Fibroblast of pulmonary artery (primary cell): ENCODE measurements around the gene B3GNT3.

Source experiments
- DNase-seq: peaks from one replicate; pipeline ENCODE4 v3.0.0-alpha.2; 2010; ENCODE audit warnings: low read depth
- H3K4me3 ChIP-seq: replicated peaks from 2 replicates; pipeline ENCODE4 v1.5.1; 2011; ENCODE audit warnings: low read depth, mild to moderate bottlenecking, control low read depth, low read length, moderate library complexity
- TF ChIP-seq, protein P1 (sequence below): IDR thresholded peaks from 2 replicates; pipeline ENCODE4 v1.5.1; 2011; ENCODE audit warnings: mild to moderate bottlenecking, control low read depth, low read length, inconsistent platforms; ENCODE audit errors: missing control alignments

Gene B3GNT3

DNA sequence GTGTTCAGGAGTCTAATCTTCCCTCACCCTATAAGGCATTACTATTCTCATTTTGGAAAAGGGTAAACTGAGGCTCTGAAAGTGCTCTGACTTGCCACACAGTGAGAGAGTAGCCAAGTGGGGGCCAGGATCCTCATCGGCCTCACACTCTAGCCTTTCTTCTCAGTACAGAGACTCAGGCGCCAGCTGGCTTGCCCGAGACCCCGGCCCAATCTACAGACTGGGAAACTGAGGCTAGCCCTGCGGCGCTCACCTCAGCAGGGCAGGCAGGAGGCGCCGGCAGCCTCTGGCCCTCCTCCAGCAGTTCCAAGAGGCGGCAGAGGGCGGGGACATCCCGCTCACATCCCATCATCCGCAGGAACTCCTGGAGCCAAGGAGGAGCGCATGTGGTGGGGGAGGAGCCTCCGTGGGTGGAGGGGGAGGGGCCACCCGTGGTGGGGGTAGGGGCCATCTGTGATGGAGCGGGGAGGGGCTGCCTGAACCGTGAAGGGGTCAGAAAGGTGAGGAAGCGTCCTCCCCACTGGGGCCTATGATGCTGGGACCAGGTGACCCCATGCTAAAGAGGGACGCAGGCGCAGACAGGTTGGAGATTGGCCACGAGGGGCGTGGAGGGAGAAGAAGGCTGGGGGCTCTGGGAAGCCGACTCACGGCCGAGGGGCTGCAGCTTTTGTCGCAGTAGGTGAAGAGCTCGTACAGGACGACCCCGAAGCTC is 35.1 kb downstream of the B3GNT3 start:
- TF ChIP-seq, protein P1, sequence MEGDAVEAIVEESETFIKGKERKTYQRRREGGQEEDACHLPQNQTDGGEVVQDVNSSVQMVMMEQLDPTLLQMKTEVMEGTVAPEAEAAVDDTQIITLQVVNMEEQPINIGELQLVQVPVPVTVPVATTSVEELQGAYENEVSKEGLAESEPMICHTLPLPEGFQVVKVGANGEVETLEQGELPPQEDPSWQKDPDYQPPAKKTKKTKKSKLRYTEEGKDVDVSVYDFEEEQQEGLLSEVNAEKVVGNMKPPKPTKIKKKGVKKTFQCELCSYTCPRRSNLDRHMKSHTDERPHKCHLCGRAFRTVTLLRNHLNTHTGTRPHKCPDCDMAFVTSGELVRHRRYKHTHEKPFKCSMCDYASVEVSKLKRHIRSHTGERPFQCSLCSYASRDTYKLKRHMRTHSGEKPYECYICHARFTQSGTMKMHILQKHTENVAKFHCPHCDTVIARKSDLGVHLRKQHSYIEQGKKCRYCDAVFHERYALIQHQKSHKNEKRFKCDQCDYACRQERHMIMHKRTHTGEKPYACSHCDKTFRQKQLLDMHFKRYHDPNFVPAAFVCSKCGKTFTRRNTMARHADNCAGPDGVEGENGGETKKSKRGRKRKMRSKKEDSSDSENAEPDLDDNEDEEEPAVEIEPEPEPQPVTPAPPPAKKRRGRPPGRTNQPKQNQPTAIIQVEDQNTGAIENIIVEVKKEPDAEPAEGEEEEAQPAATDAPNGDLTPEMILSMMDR = no peak
- H3K4me3 ChIP-seq = peak overlapping the region; percentile 5
- peak; percentile 29 for DNase-seq

DNA sequence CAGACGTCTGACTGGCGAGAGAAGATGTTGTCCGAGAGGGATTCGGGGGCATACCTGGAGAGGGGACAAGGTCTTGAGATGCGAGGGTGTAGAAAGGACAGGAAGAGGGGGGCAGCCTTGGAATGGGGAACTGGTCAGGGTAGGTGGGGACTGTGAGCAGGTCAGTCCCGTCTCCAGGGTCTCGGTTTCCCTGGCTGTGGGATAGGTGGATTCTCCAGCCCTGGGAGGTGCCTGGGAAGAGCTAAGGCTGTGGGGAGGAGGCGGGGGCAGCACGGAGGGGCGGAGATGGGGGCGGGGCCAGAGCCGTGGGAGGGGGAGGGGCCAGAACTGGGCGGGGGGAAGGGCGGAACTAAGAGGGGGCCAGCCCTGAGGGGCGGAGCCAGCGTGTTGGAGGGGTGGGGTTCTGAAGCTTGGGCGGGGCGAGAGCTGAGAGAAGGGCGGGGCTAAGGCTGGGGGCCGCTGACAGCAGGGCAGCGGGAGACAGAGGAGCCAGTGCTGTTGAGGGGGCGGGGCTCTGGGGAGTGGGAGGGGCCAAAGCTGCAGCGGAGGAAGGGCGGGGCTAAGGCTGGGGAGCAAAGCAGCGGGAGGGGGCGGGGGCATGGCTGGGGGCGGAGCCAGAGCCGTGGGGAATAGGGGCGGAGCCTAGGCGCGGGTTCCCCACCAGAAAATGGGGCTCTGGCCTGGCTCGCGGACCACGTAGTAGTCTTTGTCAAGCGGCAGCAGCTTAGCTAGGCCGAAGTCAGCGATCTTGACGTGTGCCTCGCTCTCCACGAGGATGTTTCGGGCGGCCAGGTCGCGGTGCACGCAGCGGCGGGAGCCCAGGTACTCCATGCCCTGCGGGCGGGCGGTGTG is 35.9 kb downstream of the B3GNT3 start:
- peak; percentile 76 for DNase-seq
- TF ChIP-seq, protein P1 = no peak
- peak overlapping the region; percentile 10 for H3K4me3 ChIP-seq

DNA sequence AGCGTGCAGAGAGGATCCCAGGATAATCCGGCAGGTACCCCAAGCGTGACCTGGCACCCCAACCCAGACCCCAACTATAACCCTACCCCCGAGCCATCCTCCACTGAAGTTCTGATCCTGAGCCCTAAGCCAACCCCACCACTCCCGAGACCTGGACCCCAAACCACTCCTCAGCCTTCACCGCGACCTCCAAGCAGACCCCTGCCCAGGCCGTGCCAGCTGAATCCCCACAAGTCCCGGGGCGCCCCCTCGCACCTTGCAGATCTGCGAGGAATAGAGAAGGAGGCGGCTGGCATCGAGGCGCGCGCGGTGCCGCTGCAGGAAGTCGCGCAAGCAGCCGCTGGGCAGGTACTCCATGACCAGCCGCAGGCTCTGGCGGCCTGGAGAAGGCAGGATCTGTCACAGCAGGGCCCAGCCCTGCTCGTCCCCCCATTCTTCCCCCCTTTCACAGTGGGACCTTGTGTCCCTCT is 36.5 kb downstream of the B3GNT3 start:
- TF ChIP-seq, protein P1 = no peak
- peak overlapping the region; percentile 10 for H3K4me3 ChIP-seq
- DNase-seq = no peak

DNA sequence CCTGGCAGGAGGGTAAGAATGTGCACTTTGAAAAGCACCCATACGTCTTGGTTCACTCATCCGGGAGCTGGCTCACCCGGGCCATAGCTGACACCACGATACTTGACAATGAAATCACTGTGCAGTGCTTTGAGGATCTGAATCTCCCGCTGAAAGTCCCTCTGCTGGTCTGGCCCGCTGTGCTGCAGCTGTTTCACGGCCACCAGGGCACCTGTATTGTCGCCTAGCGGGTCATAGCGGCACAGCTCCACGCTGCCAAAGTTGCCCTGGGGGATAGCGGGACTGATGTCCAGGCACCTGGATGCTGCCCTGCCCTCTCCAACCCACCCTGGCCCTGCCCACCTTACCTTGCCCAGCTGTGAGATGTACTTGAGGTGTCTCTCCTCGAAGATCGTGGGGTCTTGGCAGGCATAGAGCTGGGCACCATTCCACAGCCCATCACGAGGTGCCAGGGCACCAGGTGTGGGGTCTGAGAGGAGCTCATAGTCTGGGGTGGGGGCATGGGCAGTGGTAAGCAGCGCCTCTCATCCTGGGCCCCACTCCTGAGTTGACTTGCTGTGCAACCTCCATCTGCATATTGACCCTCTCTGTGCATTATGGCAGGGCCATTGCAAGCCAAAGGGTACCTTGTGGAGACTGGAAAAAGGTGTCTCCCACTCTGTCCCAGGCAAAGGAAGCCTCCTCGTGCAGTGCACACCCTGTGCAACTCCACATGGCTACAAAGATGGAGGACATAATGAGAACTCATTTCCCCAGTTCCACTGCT is 37.7 kb downstream of the B3GNT3 start:
- no peak overlapping the region for H3K4me3 ChIP-seq
- TF ChIP-seq, protein P1 = no peak
- no peak for DNase-seq

DNA sequence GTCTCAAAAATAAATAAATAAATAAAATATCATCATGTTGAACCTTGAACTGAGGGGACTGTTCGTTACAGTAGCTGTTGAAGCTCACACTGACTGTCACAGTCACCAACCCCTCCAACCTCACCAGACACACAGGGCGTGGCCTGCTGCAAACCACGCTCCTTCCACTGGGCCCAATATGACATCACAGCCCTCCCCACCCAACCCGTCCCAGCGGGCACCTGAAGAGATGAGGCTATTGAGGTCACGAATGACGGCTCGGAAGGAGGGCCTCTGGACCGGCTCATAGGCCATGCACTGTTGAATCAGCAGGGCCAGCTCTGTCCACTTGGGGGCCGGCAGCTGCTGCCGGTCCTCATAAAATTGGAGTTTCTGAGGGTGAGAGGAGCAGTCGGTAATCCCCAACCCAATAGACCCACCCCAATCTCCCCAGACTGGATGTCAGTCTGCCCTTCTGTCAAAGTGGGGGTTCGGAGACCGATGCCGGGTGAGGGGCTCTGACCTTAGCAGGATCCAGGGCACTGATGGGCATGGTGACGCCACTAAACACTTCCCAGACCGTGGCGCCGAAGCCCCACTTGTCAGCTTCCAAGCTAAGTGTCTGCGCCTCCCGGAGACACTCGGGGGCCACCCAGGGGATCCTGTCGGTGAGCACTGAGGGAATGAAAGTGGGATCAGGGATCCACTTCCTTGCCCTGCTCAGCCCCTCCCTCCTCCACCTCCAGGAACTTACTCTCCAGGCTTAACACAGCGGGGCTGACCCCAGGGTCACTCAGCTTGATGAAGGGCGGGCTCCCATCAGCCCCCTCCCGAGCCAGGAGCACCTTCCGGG is 39.6 kb downstream of the B3GNT3 start:
- TF ChIP-seq, protein P1 = peak; percentile 6
- no peak overlapping the region for H3K4me3 ChIP-seq
- no peak for DNase-seq

DNA sequence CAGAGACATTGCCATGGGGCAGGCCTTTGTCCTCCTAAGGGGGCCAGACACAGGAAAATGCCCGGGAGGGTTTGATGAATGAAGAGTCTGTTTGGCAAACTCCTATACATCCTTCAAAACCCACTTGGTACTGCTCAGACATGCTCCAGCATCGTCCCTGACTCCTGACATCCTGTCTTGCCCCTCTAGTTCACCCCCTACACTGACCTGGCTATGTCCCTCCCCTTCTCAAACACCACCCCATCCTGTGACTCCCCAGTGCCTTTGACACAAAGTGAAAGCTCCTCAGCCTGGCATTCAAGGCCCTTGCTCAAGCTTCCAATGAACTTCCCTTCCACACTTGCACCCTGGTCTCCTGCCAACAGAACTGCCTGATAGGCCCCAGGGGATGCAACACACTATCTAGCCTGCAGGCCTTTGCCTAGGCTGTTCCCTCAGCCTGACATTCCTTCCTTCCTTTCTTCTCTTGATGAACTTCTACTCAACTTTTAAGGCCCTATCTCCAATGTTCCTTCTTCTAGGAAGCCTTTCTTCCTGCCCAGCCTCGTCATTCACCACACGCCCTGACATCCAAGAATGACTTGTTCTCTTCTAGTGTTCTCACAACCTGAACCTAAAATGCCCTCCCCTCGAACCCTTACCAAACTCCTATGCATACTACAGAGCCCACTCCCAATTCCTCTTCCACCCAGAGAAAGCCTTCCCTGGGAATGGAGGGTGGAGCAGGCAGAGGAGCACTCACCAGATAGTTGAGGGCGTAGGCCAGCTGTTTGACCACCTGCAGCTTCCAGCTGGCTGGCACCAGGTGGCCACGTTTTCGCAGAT is 40.5 kb downstream of the B3GNT3 start:
- DNase-seq = peak; percentile 14
- TF ChIP-seq, protein P1 = no peak
- H3K4me3 ChIP-seq = no peak overlapping the region
